GM12878 (cell line): ENCODE data around the gene KRTAP13-4. TPM values are rescaled to one million over a fixed set of nuclear protein-coding genes. Genes with fewer than 3 reads are reported as not detected.

Source experiments
- ATAC-seq: fragments of 200-7000 bp; cut with Tn5 transposase; 3 replicates; pipeline ENCODE4 v1.9.1; 2020; ENCODE audit warnings: mild to moderate bottlenecking, moderate library complexity
- BruUV-seq: library from RNA; stranded (reverse); fragments of 400-500 nt; replicated peaks from 2 replicates; lab custom pipeline; 2021; lab: Mats Ljungman, UMichigan
- CTCF ChIA-PET: fragments of 300-600 bp; sonication (Branson Sonifier 250); formaldehyde crosslinking; extraction: SDS; loops from one replicate; lab custom pipeline; 2021; ENCODE audit warnings: inconsistent platforms; lab: Yijun Ruan, JAX
- POLR2A ChIA-PET: fragments of 350-600 bp; formaldehyde crosslinking; extraction: SDS; loops from one replicate; lab custom pipeline; 2021; ENCODE audit warnings: inconsistent platforms; lab: Charles Lee
- RAD21 ChIA-PET: fragments of 300-600 bp; sonication (Branson Sonifier 250); formaldehyde crosslinking; loops from one replicate; lab custom pipeline; 2023; ENCODE audit warnings: antibody characterized with exemption; ENCODE audit not compliant: unreplicated experiment; lab: Charles Lee
- SMC1A ChIA-PET: fragments of 300-600 bp; sonication (Branson Sonifier 250); formaldehyde crosslinking; loops from one replicate; lab custom pipeline; 2023; ENCODE audit not compliant: unreplicated experiment, uncharacterized antibody; lab: Charles Lee
- DNase-seq: peaks from one replicate; pipeline ENCODE4 v3.0.0-alpha.2; 2011; ENCODE audit warnings: low read depth, low spot score
- FAIRE-seq: peaks from 3 replicates; lab custom pipeline; 2011; peaks lifted over from hg19 to GRCh38; lab: Jason Lieb, UNC
- H2AFZ ChIP-seq: 2 replicates; pipeline ENCODE4 v1.6.0; 2011; ENCODE audit warnings: low read depth, low read length, control low read depth; ENCODE audit not compliant: control insufficient read depth
- H3K27ac ChIP-seq: 2 replicates; pipeline ENCODE4 v1.5.1; 2011; ENCODE audit warnings: control low read depth; ENCODE audit not compliant: control insufficient read depth, insufficient read depth
- H3K27me3 ChIP-seq, 2 experiments: replicated peaks in 1 of 2; 2 replicates each; pipeline versions ENCODE4 v1.6.0 to v1.6.1; 2011; ENCODE audit warnings: low read length in 1 of 2; ENCODE audit not compliant: control insufficient read depth in 2 of 2, insufficient read depth in 2 of 2
- H3K36me3 ChIP-seq, 2 experiments: 2 replicates each; pipeline ENCODE4 v1.5.1; 2011; ENCODE audit warnings: low read length in 1 of 2; ENCODE audit not compliant: control insufficient read depth in 2 of 2, insufficient read depth in 2 of 2
- H3K4me1 ChIP-seq: 2 replicates; pipeline ENCODE4 v1.6.1; 2011; ENCODE audit warnings: mild to moderate bottlenecking, low read length, moderate library complexity, mixed read lengths; ENCODE audit not compliant: control insufficient read depth, insufficient read depth
- H3K4me2 ChIP-seq: 2 replicates; pipeline ENCODE4 v1.6.0; 2011; ENCODE audit warnings: control low read depth; ENCODE audit not compliant: control insufficient read depth, insufficient read depth
- H3K4me3 ChIP-seq: fragments of 200-600 bp; sonication (generic); 2 replicates; pipeline ENCODE4 v1.5.1; 2016
- H3K79me2 ChIP-seq: 2 replicates; pipeline ENCODE4 v1.6.0; 2011; ENCODE audit warnings: low read length; ENCODE audit not compliant: control insufficient read depth, insufficient read depth
- H3K9ac ChIP-seq: 2 replicates; pipeline ENCODE4 v1.8.0; 2011; ENCODE audit warnings: low read length, control low read depth, mixed read lengths; ENCODE audit not compliant: control insufficient read depth, insufficient read depth
- H3K9me3 ChIP-seq: replicated peaks from 3 replicates; pipeline ENCODE4 v1.5.1; 2011; ENCODE audit warnings: mild to moderate bottlenecking, low read length; ENCODE audit not compliant: control insufficient read depth, insufficient read depth
- H4K20me1 ChIP-seq: 2 replicates; pipeline ENCODE4 v1.6.0; 2011; ENCODE audit not compliant: control insufficient read depth, insufficient read depth
- BCL11A ChIP-seq: IDR thresholded peaks from 2 replicates; pipeline ENCODE4 v1.6.1; 2011; ENCODE audit warnings: low read depth, low read length
- CBX3 ChIP-seq: fragments of 200-600 bp; sonication (generic); IDR thresholded peaks from 2 replicates; pipeline ENCODE4 v1.6.1; 2016; ENCODE audit warnings: low read depth, borderline replicate concordance
- RAD21 ChIP-seq: IDR thresholded peaks from 2 replicates; pipeline ENCODE4 v1.6.1; 2011; ENCODE audit warnings: mild to moderate bottlenecking, low read depth, low read length, moderate library complexity; ENCODE audit not compliant: insufficient read depth
- SIX5 ChIP-seq: IDR thresholded peaks from 2 replicates; pipeline ENCODE4 v1.6.1; 2011; ENCODE audit warnings: mild to moderate bottlenecking, low read depth, low read length, moderate library complexity; ENCODE audit not compliant: severe bottlenecking
- SMAD5 ChIP-seq: IDR thresholded peaks from 2 replicates; pipeline ENCODE4 v1.6.1; 2016; ENCODE audit warnings: antibody characterized with exemption, low read depth
- SP1 ChIP-seq: IDR thresholded peaks from one replicate; pipeline ENCODE4 v1.6.1; 2011; ENCODE audit warnings: low read depth, low read length
- TARDBP ChIP-seq: IDR thresholded peaks from 2 replicates; pipeline ENCODE4 v1.6.1; 2016; ENCODE audit warnings: borderline replicate concordance
- TCF12 ChIP-seq: IDR thresholded peaks from 2 replicates; pipeline ENCODE4 v1.6.1; 2011; ENCODE audit warnings: low read depth, mild to moderate bottlenecking, low read length
- ZSCAN29 ChIP-seq: fragments of 450-650 bp; IDR thresholded peaks from 2 replicates; pipeline ENCODE4 v1.6.1; 2017; ENCODE audit warnings: mild to moderate bottlenecking, moderate library complexity
- WGBS: methylation state at CpG from one replicate; pipeline ENCODE4 v1.1.6; 2016; ENCODE audit warnings: low lambda C conversion rate; ENCODE audit not compliant: insufficient replicate concordance, insufficient coverage; ENCODE audit errors: missing lambda C conversion rate; 5-methylcytosine and 5-hydroxymethylcytosine counted together
- in situ Hi-C: fragments of 300-500 bp; cut with MboI; formaldehyde crosslinking; loops from 9 replicates; pipeline ENCODE4 v1.14.3; 2018; ENCODE audit warnings: mixed read lengths
- intact Hi-C: fragments of 100-400 bp; cut with micrococcal nuclease; formaldehyde crosslinking; loops from one replicate; pipeline ENCODE4 v1.14.2; 2022; ENCODE audit not compliant: unreplicated experiment
- polyA plus RNA-seq, 11 experiments: library from polyadenylated mRNA; depleted of rRNA in 4 of 11; unstranded in 6 of 11; stranded (reverse) in 5 of 11; fragments of >200 nt; fragmentation: Nextera tagmentation in 4 of 11; fragmentation: Illumina TruSeq in 1 of 11; extraction: Ambion mirVana in 4 of 11; extraction: Trizol in 1 of 11; gene quantifications; 1 replicate in 1 of 11; 2 replicates in 10 of 11; pipeline versions ENCODE4 v1.2.1 to v1.2.3, GENCODE V29; 2011 to 2016; ENCODE audit warnings: inconsistent platforms in 2 of 11, missing spikeins in 2 of 11, low read depth in 1 of 11
- total RNA-seq, 4 experiments: library from RNA; depleted of rRNA in 3 of 4; stranded (reverse); fragments of >200 nt in 3 of 4; fragmentation: Illumina TruSeq in 1 of 4; extraction: Trizol in 1 of 4; gene quantifications; 2 replicates each; pipeline versions ENCODE4 v1.2.1 to v1.2.3, GENCODE V29; 2013 to 2021
- TF ChIP-seq, protein P1 (sequence below): IDR thresholded peaks from 2 replicates; pipeline ENCODE4 v1.6.1; 2011; ENCODE audit warnings: low read depth, mild to moderate bottlenecking, low read length, moderate library complexity, borderline replicate concordance; ENCODE audit errors: extremely low read depth

Gene KRTAP13-4
- total and polyA plus RNA-seq, 10 of the 15 experiments (the other 5 are each of a cell fraction or from before 2014, with no cell fraction given): not detected

DNA sequence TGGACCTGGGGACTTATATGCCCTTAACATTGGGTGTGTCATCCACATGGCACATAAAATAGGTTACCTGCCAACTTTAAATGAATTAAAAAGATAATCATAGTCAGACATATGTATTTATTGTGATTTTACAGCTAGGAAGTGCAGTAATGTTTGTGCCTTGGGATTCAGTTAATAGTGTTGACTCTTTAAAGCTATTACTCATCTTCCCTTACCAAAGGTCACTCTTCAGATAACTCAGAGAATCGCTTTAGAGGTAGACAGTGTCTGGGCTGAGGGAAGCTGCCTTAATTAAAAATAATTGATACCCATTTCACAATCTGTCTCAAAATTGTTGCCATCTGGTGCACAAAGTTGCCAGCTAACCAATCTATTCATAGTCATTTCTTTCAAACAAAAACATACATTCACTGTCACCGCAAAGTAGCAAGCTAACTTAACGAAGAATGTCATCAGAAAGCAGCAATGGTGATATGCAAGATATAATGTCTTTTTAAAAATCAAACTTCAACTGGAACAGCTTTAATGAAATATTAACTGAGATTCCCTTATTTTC is 7.1 kb downstream of the KRTAP13-4 start:
- POLR2A ChIA-PET: no interaction called here
- FAIRE-seq (no peak), ATAC-seq (no peak), DNase-seq (no peak)
- Histone ChIP-seq H3K9ac (no peak overlapping the region), H3K79me2 (no peaks in the 10 kb centered on the region), H3K36me3 (no peaks in the 10 kb centered on the region), H3K27ac (no peak overlapping the region), H3K27me3 (no peaks in the 10 kb centered on the region), H4K20me1 (no peaks in the 10 kb centered on the region), H3K4me2 (no peak overlapping the region), H3K9me3 (no peaks in the 10 kb centered on the region), H2AFZ (no peak overlapping the region), H3K4me1 (no peaks in the 10 kb centered on the region), H3K4me3 (no peak overlapping the region)
- whole genome bisulfite sequencing: 37% methylated on average over 3 of the region's 3 CpGs
- BruUV-seq: no TSS peak
- SMC1A ChIA-PET: no interaction called here
- CTCF ChIA-PET: interaction anchor here (1.1 kb wide), 1 partner anchor 615 kb away, joined by 3 read pairs; no protein-coding TSS in a partner anchor
- TF ChIP-seq, protein P1, sequence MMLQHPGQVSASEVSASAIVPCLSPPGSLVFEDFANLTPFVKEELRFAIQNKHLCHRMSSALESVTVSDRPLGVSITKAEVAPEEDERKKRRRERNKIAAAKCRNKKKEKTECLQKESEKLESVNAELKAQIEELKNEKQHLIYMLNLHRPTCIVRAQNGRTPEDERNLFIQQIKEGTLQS: no peak
- TF ChIP-seq CBX3 (no peak), TCF12 (no peak), SIX5 (no peak), ZSCAN29 (no peak), RAD21 (no peak), BCL11A (no peak), SP1 (no peak), TARDBP (no peak), SMAD5 (no peak)
- in situ Hi-C loops: no loop called here
- intact Hi-C loops: loop anchor here (10.0 kb wide), 1 partner anchor 648 kb away; no protein-coding TSS in a partner anchor
- RAD21 ChIA-PET: no interaction called here
